AG08395 (cell line): Measurements from ENCODE around the gene RABGGTA.
A peak's percentile ranks its signal among the peaks of the same experiment; 100 is the strongest.

Experiments used
- DNase-seq: peaks from one replicate; pipeline ENCODE4 v3.0.0; 2012; ENCODE audit warnings: mixed read lengths, low spot score

RABGGTA gene

GRCh38 chr14:24304019-24304387, 32.6 kb upstream of the RABGGTA start:
- no peak for DNase-seq

- no peak for DNase-seq
These were observed 29.1 kb upstream of the RABGGTA start for GRCh38 chr14:24300326-24300980.

- peak; percentile 97 for DNase-seq
These were observed 28.1 kb upstream of the RABGGTA start, which contains the start of the genes DHRS1 and NOP9 for GRCh38 chr14:24299255-24300191. Gene DHRS1 (minus strand): TSS chr14:24299780. CDS start chr14:24299106, 674 bp downstream. Gene NOP9 (plus strand): TSS chr14:24299850. CDS start chr14:24299955, 105 bp downstream.

DNA sequence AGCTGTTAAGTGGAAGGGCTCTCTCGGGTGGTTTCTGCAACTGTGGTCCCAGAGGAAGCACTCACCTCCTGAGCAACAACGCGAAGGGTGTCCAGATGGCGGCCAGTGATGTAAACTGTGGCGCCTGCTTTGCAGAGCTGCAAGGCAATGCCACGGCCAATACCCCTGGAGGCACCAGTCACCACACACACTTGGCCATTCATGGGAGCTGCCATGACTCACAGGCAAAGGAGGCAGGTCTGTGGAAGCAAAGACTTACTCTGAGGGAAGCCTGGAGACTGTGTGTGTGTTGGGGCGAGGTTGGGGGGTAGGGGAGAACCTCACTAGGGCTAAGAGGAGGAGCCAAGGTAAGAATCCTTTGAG, 27.5 kb upstream of the RABGGTA start:
- DNase-seq, result peak; percentile 82

GRCh38 chr14:24297190-24297964, 26.0 kb upstream of the RABGGTA start:
- no peak for DNase-seq

DNA sequence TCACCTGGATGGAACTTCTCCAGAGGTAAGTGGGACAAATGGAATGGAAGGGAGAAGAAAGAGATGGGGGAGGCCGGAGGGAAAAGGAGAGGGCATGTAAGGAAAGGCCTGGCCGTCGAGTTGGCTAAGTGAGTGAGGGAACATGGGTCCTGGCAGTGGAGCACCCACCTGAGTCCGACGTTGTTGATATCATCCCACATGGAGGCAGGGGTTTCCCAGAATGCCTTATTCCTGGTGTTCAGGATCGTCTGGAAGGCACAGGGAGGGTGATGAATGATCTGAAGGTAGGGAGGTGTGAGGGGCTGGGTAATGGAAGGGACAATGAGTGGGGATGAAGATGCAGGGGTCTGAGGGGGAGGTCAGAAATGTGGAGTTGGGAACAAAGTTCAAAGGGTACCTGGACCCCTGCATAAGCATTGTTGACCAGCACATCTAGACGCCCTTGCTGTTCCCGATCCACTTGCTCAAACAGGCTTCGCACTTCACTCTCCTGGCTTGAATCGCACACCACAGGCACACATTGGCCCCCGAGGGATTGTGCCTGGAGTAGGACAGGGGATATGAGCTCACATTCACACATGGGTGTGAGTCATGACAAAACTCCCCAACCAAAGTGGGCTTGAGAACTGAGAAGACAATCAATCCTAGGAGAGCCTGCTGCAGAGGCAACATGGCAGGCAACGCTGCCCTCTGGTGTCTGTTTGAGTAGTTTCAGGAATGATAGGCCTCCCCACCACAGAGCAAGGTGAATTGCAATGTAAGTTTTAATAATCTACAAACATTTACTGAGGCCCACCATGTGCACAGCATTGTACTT, 25.2 kb upstream of the RABGGTA start:
- peak; percentile 94 for DNase-seq

DNA sequence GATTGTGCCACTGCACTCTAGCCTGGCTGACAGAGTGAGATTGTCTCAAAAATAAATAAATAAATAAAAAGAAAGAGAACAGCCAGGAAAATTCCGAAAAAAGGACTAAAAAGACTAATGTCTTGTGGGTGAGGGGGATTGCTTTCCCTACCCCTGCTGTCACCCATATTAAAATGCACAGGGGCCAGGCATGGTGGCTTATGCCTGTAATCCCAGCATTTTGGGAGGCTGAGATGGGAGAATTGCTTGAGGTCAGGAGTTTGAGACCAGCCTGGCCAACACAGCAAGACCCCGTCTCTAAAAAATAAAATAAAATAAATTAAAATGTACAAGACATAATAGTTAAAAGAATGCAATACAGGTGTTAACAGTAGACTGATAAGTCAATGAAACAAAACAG, 22.1 kb upstream of the RABGGTA start:
- no peak for DNase-seq

GRCh38 chr14:24292118-24292807, 20.9 kb upstream of the RABGGTA start:
- DNase-seq, result no peak

GRCh38 chr14:24291446-24292117, 20.2 kb upstream of the RABGGTA start:
- no peak for DNase-seq

DNA sequence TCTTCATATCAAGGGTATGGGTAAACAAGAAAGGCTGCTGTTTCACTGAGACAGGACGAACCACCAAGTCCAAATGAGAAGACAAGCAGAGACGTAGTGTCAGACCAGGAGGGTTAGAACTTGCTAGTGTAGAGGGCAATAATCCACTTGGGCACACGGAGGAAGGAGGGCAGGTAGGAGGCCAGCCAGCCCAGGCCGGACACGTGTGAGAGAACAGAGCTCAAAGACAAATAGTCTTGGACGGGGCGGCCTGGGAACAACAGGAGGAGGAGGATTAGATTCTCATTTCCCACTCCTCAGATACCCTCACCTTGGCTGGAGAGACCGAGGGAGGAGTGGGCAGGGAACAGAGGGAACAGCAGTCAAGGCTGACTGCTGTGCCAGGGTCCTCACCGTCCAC, 19.3 kb upstream of the RABGGTA start:
- DNase-seq, result no peak

DNA sequence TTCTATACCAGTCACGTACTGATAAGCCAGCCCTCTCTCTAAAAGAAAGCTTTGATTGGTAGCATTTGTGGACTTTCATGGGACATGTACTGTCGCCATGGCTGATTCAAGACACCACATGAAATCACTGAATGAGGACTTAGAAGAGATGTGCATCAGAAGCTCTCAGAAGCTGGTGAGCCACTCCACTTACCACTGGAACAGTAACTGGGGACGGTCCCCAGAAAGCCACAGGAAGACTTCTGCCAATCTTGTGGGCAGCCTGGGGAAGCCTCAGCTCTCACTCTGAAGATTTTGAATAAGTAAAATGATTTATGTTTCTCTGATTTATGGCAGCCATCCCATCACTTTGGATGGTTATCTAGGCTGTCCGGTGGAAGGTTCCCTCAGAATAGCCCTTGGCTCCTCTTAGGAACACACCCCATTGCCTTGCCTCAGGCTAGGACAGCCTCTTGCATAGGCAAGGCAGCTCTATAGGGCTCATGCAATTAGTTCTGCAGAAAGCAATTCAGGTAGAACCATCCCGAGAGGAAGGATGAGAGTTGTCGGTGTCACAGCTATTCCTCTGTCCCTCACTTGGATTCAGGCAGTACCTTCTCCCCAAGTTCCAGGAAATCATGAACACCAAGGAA, 18.4 kb upstream of the RABGGTA start:
- DNase-seq, result no peak

GRCh38 chr14:24286996-24287395, 15.6 kb upstream of the RABGGTA start:
- no peak for DNase-seq

DNA sequence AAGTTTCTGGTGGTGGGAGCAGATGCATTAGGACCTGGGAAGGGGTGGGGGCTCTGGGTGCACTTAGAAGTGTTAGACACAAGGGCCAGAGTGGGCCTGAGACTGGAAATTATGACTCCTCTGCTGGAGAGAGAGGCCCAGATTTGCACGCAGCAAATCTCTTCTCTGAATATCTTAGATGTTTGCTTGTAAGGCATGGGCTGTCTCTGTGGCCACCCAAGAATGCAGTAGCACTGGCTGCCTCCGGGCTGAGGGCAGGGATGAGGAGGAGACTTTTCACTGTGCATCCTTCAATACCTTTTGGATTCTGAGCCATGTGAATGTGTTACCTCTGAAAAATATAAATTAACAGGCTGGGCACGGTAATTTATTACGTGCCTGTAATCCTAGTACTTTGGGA, 14.0 kb upstream of the RABGGTA start:
- DNase-seq, result peak; percentile 26

- no peak for DNase-seq
These were observed 13.2 kb upstream of the RABGGTA start for GRCh38 chr14:24284501-24285035.

DNA sequence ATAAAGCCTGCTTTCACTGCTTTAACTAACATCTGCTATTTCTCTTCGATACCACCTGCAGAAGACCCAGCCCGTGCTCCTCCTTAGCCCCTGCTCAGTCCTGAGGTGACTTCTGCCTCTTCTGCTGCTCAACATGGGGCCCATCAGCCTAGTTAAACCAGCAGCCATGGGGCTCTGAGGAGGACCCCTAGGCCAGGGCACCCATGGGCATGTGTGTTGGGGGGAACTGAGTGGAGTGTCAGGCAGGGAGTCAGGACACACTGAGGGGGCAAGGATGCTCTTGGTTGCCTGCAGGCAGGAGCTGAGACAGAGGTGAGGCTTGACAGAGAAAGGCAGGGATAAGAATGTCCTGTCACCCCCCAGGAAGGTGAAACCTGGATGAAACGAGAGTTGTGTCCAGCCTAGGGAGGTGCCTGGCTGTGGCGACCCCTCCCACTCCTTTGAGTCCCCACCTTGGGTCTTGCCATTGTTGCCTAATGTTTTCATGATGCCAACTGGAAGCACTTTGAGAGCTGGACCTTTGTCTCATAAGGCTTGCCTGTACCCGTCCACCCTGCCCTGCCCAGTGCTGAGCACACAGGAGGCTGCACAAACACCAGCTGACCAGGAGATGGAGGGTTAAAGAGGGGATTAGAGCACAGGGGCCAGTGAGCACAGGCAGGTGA, 12.5 kb upstream of the RABGGTA start:
- no peak for DNase-seq

- no peak for DNase-seq
These were observed 11.3 kb upstream of the RABGGTA start for GRCh38 chr14:24282736-24283135.

GRCh38 chr14:24281636-24282035, 10.2 kb upstream of the RABGGTA start:
- DNase-seq, result no peak

DNA sequence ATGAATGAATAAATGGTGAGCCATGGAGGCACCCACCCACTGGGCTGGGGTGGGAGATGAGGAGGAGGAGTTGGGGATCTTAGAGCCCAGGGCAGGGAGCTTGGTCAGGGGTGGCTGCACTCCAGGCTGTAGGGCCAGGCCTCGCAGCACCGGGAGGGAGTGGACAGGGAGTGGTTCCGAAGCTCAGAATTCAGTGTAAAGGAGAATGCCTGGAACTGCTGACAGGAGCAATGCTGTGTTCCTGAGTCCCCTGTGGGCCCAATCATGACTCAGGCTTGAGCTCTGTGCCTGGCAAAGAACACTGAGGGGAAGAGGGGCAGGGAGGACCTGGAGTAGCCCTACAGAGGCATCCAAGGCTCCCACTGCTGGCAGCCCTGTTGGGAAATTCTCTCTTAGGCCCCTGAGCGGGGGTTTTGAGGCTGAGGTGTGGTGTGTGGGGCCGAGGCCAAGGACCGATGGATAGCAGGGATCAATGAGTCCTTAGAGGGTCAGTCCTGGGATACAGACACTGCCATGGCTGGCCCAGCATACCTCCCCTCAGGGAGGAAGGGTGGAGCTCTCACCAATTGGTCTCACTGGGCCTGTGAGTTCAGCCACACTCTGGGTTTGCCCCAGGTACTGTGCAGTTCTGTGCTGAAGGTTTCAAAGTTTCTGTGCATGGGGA, 9.5 kb upstream of the RABGGTA start:
- no peak for DNase-seq
